HepG2 (cell line): ENCODE data around the gene MCMBP. TPM values are rescaled to one million over a fixed set of nuclear protein-coding genes. Genes with fewer than 3 reads are reported as not detected.

Experiments used
- ARID5B ChIP-seq: IDR thresholded peaks from 2 replicates; pipeline ENCODE4 v1.4.0; 2020; ENCODE audit warnings: mild to moderate bottlenecking, missing genetic modification reagents
- CHD4 ChIP-seq: fragments of 200-600 bp; sonication (generic); IDR thresholded peaks from 2 replicates; pipeline ENCODE4 v1.7.0; 2017; ENCODE audit warnings: mild to moderate bottlenecking, low read length, borderline replicate concordance
- DMAP1 ChIP-seq: IDR thresholded peaks from 2 replicates; pipeline ENCODE4 v1.6.1; 2016
- ELF3 ChIP-seq: IDR thresholded peaks from 2 replicates; pipeline ENCODE4 v1.6.1; 2016; ENCODE audit warnings: missing genetic modification reagents, missing compliant biosample characterization
- GATAD2A ChIP-seq: IDR thresholded peaks from 2 replicates; pipeline ENCODE4 v1.6.1; 2016
- GRHL1 ChIP-seq: sonication (generic); formaldehyde crosslinking; conservative IDR thresholded peaks from 2 replicates; pipeline ENCODE4 v1.8.0; 2022; ENCODE audit warnings: missing genetic modification reagents
- HIC2 ChIP-seq: sonication (generic); formaldehyde crosslinking; IDR thresholded peaks from 2 replicates; pipeline ENCODE4 v1.9.0; 2022; ENCODE audit warnings: low read depth, missing genetic modification reagents
- HOMEZ ChIP-seq: IDR thresholded peaks from 2 replicates; pipeline ENCODE4 v1.6.1; 2016; ENCODE audit warnings: low read depth
- KMT2B ChIP-seq: IDR thresholded peaks from 2 replicates; pipeline ENCODE4 v1.6.1; 2016; ENCODE audit warnings: missing genetic modification reagents, missing compliant biosample characterization
- MAF1 ChIP-seq: sonication (generic); formaldehyde crosslinking; IDR thresholded peaks from 2 replicates; pipeline ENCODE4 v1.5.0; 2020; ENCODE audit warnings: missing genetic modification reagents, borderline replicate concordance
- MATR3 ChIP-seq: sonication (generic); formaldehyde crosslinking; IDR thresholded peaks from 2 replicates; pipeline ENCODE4 v1.4.0; 2020; ENCODE audit warnings: missing genetic modification reagents
- NAIF1 ChIP-seq: sonication (generic); formaldehyde crosslinking; IDR thresholded peaks from 2 replicates; pipeline ENCODE4 v1.5.0; 2020; ENCODE audit warnings: mild to moderate bottlenecking, missing genetic modification reagents, borderline replicate concordance
- SAFB2 ChIP-seq: sonication (generic); formaldehyde crosslinking; IDR thresholded peaks from 2 replicates; pipeline ENCODE4 v1.5.1; 2020; ENCODE audit warnings: missing genetic modification reagents, low read depth, mild to moderate bottlenecking, borderline replicate concordance
- ZC3H13 ChIP-seq: sonication (generic); formaldehyde crosslinking; IDR thresholded peaks from 2 replicates; pipeline ENCODE4 v1.8.1; 2023; ENCODE audit warnings: mild to moderate bottlenecking, missing genetic modification reagents, moderate library complexity
- ZEB1 ChIP-seq: IDR thresholded peaks from 2 replicates; pipeline ENCODE4 v1.6.1; 2012; ENCODE audit warnings: mild to moderate bottlenecking, low read depth, inconsistent platforms; ENCODE audit not compliant: insufficient replicate concordance
- ZNF20 ChIP-seq: sonication (generic); formaldehyde crosslinking; IDR thresholded peaks from 2 replicates; pipeline ENCODE4 v1.4.0; 2020; ENCODE audit warnings: mild to moderate bottlenecking, moderate library complexity, missing genetic modification reagents
- ZNF224 ChIP-seq: sonication (generic); formaldehyde crosslinking; IDR thresholded peaks from 2 replicates; pipeline ENCODE4 v1.5.0; 2020; ENCODE audit warnings: mild to moderate bottlenecking, missing genetic modification reagents
- ZNF232 ChIP-seq: sonication (generic); formaldehyde crosslinking; IDR thresholded peaks from 2 replicates; pipeline ENCODE4 v1.4.0; 2020; ENCODE audit warnings: missing genetic modification reagents, borderline replicate concordance
- ZNF337 ChIP-seq: sonication (generic); formaldehyde crosslinking; IDR thresholded peaks from 2 replicates; pipeline ENCODE4 v1.5.1; 2020; ENCODE audit warnings: missing genetic modification reagents, low read depth, mild to moderate bottlenecking, borderline replicate concordance
- ZNF383 ChIP-seq: sonication (generic); formaldehyde crosslinking; IDR thresholded peaks from 2 replicates; pipeline ENCODE4 v1.4.0; 2020; ENCODE audit warnings: missing genetic modification reagents, mild to moderate bottlenecking, borderline replicate concordance
- ZNF562 ChIP-seq: sonication (generic); formaldehyde crosslinking; IDR thresholded peaks from 2 replicates; pipeline ENCODE4 v1.8.0; 2022; ENCODE audit warnings: missing genetic modification reagents, borderline replicate concordance
- ZNF850 ChIP-seq: sonication (generic); formaldehyde crosslinking; conservative IDR thresholded peaks from 2 replicates; pipeline ENCODE4 v1.9.0; 2021; ENCODE audit warnings: mild to moderate bottlenecking, missing genetic modification reagents
- polyA plus RNA-seq, 8 experiments: library from polyadenylated mRNA; depleted of rRNA in 3 of 8; stranded (reverse) in 7 of 8; unstranded in 1 of 8; fragments of >200 nt; fragmentation: Illumina TruSeq in 4 of 8; extraction: Trizol in 4 of 8; gene quantifications; 2 replicates each; pipeline versions ENCODE4 v1.2.1 to v1.2.3, GENCODE V29; 2011 to 2016; ENCODE audit warnings: low read depth in 4 of 8, missing spikeins in 1 of 8, mixed read lengths in 1 of 8; ENCODE audit not compliant: insufficient read depth in 1 of 8
- total RNA-seq, 5 experiments: library from RNA; depleted of rRNA; stranded (reverse); fragments of >200 nt; fragmentation: Illumina TruSeq; extraction: Trizol; gene quantifications; 2 replicates each; pipeline ENCODE4 v1.2.3, GENCODE V29; 2016; ENCODE audit warnings: low read depth in 1 of 5

The MCMBP gene
- total and polyA plus RNA-seq, 2 of the 13 experiments (the other 11 are each of a cell fraction or from before 2014, with no cell fraction given), result 35.7 to 62.4 TPM

GRCh38 chr10:119871881-119872609 is 598 bp downstream of the MCMBP start (continued):
- TF ChIP-seq HOMEZ (CRISPR knock-in tag) (no peak), ARID5B (no peak), ZNF20 (CRISPR knock-in tag) (no peak), ELF3 (CRISPR knock-in tag) (no peak), ZNF562 (CRISPR knock-in tag) (no peak), DMAP1 (CRISPR knock-in tag) (0 out of 2 replicates have a peak, but pooled peaks have one; percentile 13), ZEB1 (no peak), GRHL1 (no peak), ZNF337 (CRISPR knock-in tag) (no peak), GATAD2A (CRISPR knock-in tag) (0 out of 2 replicates have a peak, but pooled peaks have one; percentile 28), MAF1 (no peak), ZNF383 (no peak), ZNF232 (CRISPR knock-in tag) (peak; percentile 32; the same call in 1 of the 2 replicates), ZC3H13 (CRISPR knock-in tag) (no peak), HIC2 (CRISPR knock-in tag) (no peak), SAFB2 (CRISPR knock-in tag) (no peak), CHD4 (no peak), KMT2B (CRISPR knock-in tag) (no peak; the same call in 1 of the 2 replicates), MATR3 (no peak), ZNF850 (CRISPR knock-in tag) (no peak), ZNF224 (CRISPR knock-in tag) (no peak), NAIF1 (CRISPR knock-in tag) (no peak)
